Lower lobe of right lung (tissue), 2 donors: Measurements from ENCODE around the gene TTLL5. TPM values are rescaled to one million over a fixed set of nuclear protein-coding genes. Genes with fewer than 3 reads are reported as not detected.
A peak's percentile ranks its signal among the peaks of the same experiment; 100 is the strongest.

Experiments
- ATAC-seq, 2 donors: fragments of 200-7000 bp; cut with Tn5 transposase; one replicate each; pipeline ENCODE4 v1.9.1; 2020 to 2022; ENCODE audit warnings: mild to moderate bottlenecking in 2 of 2, moderate library complexity in 2 of 2
- DNase-seq: peaks from one replicate; pipeline ENCODE4 v3.0.0-alpha.2; 2020
- H3K27ac ChIP-seq: fragments of 200-600 bp; one replicate; pipeline ENCODE4 v1.8.0; 2022
- H3K27me3 ChIP-seq: fragments of 200-600 bp; one replicate; pipeline ENCODE4 v1.8.0; 2022; ENCODE audit warnings: low read depth
- H3K36me3 ChIP-seq: fragments of 200-600 bp; one replicate; pipeline ENCODE4 v1.8.0; 2022; ENCODE audit warnings: mild to moderate bottlenecking
- H3K4me1 ChIP-seq: fragments of 200-600 bp; one replicate; pipeline ENCODE4 v1.8.0; 2022
- H3K4me3 ChIP-seq: fragments of 200-600 bp; one replicate; pipeline ENCODE4 v1.8.0; 2022; ENCODE audit warnings: mild to moderate bottlenecking
- H3K9me3 ChIP-seq: fragments of 200-600 bp; one replicate; pipeline ENCODE4 v1.8.0; 2022
- CTCF ChIP-seq: fragments of 200-600 bp; IDR thresholded peaks from one replicate; pipeline ENCODE4 v1.8.0; 2022; ENCODE audit warnings: antibody characterized with exemption, mild to moderate bottlenecking
- intact Hi-C: fragments of 100-400 bp; cut with DNase I; formaldehyde crosslinking; loops from one replicate; pipeline ENCODE4 v1.11.0; 2022
- total RNA-seq: library from RNA; stranded (reverse); fragmentation: NEBNext Ultra II Directional; extraction: Animal tissue kit (Norgen Biotek cat#: 25700); gene quantifications from one replicate; pipeline ENCODE4 v1.2.1, GENCODE V29; 2021
- donor health status: DM: no; HTN: yes; CAD: no; lungs with severe emphysema.

The TTLL5 gene
- total RNA-seq, 1 donor from 2014 or later = 32.6 TPM

- Histone ChIP-seq H3K4me3 (no peak overlapping the region), H3K36me3 (peaks cover 36% of the 10 kb centered on the region), H3K4me1 (peaks cover 15% of the 10 kb centered on the region), H3K27ac (no peak overlapping the region), H3K9me3 (no peaks in the 10 kb centered on the region), H3K27me3 (no peaks in the 10 kb centered on the region)
- DNase-seq (no peak), ATAC-seq (no peak)
- no peak for TF ChIP-seq CTCF
- intact Hi-C loops = no loop called here
These were observed 17.1 kb upstream of the TTLL5 start for GRCh38 chr14:75643985-75644384.

GRCh38 chr14:75645056-75645455 lies 16.0 kb upstream of the TTLL5 start:
- no peak for TF ChIP-seq CTCF
- Histone ChIP-seq H3K4me1 (peaks cover 15% of the 10 kb centered on the region), H3K27me3 (no peaks in the 10 kb centered on the region), H3K27ac (no peak overlapping the region), H3K36me3 (peaks cover 47% of the 10 kb centered on the region), H3K4me3 (no peak overlapping the region), H3K9me3 (no peaks in the 10 kb centered on the region)
- intact Hi-C loops = no loop called here
- no peak for ATAC-seq
- DNase-seq = no peak

DNA sequence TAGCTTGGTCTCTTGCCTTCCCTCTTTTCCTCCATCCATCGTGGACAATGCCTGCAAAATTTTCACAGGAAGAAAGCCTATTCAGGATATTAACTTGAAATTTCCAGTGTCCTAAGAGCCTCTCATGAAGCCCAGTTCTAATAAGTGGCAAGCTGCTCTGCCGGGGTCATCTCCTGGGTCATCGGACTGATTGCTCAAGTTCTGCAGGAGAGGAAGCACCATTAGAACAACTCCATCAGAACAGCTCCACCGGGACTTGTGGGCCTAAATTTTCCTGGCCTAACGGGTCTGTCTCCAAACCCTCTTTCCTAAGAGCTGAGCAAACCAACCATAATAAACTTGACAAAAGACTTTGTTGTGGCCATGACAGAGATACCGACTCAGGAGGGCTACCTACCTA lies 14.3 kb upstream of the TTLL5 start:
- peaks cover 15% of the 10 kb centered on the region for H3K4me1 ChIP-seq
- H3K27me3 ChIP-seq = no peaks in the 10 kb centered on the region
- H3K9me3 ChIP-seq = no peaks in the 10 kb centered on the region
- intact Hi-C loops = no loop called here
- no peak for DNase-seq
- ATAC-seq = no peak
- no peak overlapping the region for H3K4me3 ChIP-seq
- no peak for TF ChIP-seq CTCF
- peaks cover 53% of the 10 kb centered on the region for H3K36me3 ChIP-seq
- peak overlapping the region; percentile 68 for H3K27ac ChIP-seq

- Histone ChIP-seq H3K27me3 (no peaks in the 10 kb centered on the region), H3K9me3 (no peaks in the 10 kb centered on the region), H3K4me3 (no peak overlapping the region), H3K4me1 (peaks cover 15% of the 10 kb centered on the region), H3K36me3 (peaks cover 57% of the 10 kb centered on the region), H3K27ac (peak overlapping the region; percentile 68)
- intact Hi-C loops = no loop called here
- DNase-seq = no peak
- TF ChIP-seq CTCF = no peak
- peak; percentile 27 to 37 for ATAC-seq
These were observed 13.4 kb upstream of the TTLL5 start for GRCh38 chr14:75647640-75648039.

DNA sequence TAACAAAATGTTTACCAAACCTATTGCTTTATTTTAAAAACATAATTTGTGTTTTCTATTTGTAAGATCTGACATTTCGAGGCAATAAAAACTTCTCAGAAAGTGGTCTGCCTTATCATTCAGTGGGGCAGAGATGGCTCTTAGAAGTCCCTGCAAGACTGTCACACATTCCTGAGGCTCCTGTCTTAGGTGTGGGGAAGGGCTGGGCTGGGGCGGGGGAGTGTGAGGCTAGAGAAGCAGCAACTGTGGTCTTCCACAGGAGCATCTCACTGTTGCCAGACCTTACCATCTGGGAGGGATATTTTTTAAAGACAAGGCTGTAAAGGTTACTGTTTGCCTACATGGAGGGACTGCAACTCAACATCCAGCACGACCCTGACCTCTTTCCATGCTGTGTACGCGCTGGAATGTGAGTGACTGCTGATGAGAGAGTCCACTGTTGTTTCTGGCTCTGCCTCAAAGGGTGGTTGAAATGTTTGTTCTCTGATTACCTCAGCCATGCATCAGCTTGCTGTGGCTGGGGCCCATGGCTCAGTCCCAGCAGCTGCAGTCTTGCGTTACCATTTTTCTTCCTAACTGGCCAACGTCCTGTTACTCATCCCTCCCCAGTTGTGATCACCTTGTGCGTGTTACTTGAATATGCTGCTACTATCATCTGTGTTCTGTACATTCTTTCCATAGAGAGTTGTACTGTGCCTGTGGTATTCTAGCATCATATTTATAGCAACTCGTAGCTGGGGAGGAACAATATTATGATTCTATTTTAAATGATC lies 12.8 kb upstream of the TTLL5 start:
- intact Hi-C loops = no loop called here
- peak; percentile 70 for DNase-seq
- TF ChIP-seq CTCF = no peak
- ATAC-seq = peak; percentile 90
- Histone ChIP-seq H3K4me3 (no peak overlapping the region), H3K4me1 (peaks cover 15% of the 10 kb centered on the region), H3K27me3 (no peaks in the 10 kb centered on the region), H3K9me3 (no peaks in the 10 kb centered on the region), H3K36me3 (peaks cover 59% of the 10 kb centered on the region), H3K27ac (peak overlapping the region; percentile 68)
